ENCODE data around the gene MADCAM1.

GRCh38 chr19:525029-525428, 28.7 kb downstream of the MADCAM1 start:
- TF ChIP-seq CTCF (IDR thresholded peaks at IDR 0.05), result no peak
- TF ChIP-seq POLR2A (IDR thresholded peaks at IDR 0.05), result no peak
- no peak for TF ChIP-seq EP300 (IDR thresholded peaks at IDR 0.05)
